WTC11 (cell line): Measurements from ENCODE around the gene JOSD2. TPM values are rescaled to one million over a fixed set of nuclear protein-coding genes. Genes with fewer than 3 reads are reported as not detected.

ENCODE experiments used
- ATAC-seq: fragments of 200-7000 bp; cut with Tn5 transposase; 2 replicates; pipeline ENCODE4 v1.10.0; 2021; ENCODE audit warnings: mild to moderate bottlenecking, moderate library complexity
- CTCF ChIA-PET: fragments of 300-600 bp; sonication (Branson Sonifier 250); formaldehyde crosslinking; loops from one replicate; lab custom pipeline; 2021; ENCODE audit warnings: antibody characterized with exemption; lab: Charles Lee
- POLR2A ChIA-PET: fragments of 350-600 bp; sonication (Branson Sonifier 250); formaldehyde crosslinking; loops from one replicate; lab custom pipeline; 2021; ENCODE audit warnings: antibody characterized with exemption; lab: Charles Lee
- DNase-seq: peaks from one replicate; pipeline ENCODE4 v3.0.0; 2021; ENCODE audit warnings: low spot score
- H3K27ac Mint-ChIP-seq: 2 replicates; pipeline ENCODE4 v1.8.0; 2021; ENCODE audit warnings: mixed read lengths
- H3K27me3 Mint-ChIP-seq: 2 replicates; pipeline ENCODE4 v1.8.0; 2021; ENCODE audit warnings: low read depth, mild to moderate bottlenecking, moderate library complexity, mixed read lengths
- H3K36me3 Mint-ChIP-seq: 2 replicates; pipeline ENCODE4 v1.8.0; 2021; ENCODE audit warnings: mixed read lengths
- H3K4me1 Mint-ChIP-seq: 2 replicates; pipeline ENCODE4 v1.8.0; 2022; ENCODE audit warnings: mixed read lengths
- H3K4me3 Mint-ChIP-seq: 2 replicates; pipeline ENCODE4 v1.8.0; 2021; ENCODE audit warnings: mild to moderate bottlenecking, moderate library complexity, mixed read lengths
- H3K9me3 Mint-ChIP-seq: 2 replicates; pipeline ENCODE4 v1.8.0; 2021; ENCODE audit warnings: mixed read lengths
- AFF4 ChIP-seq: sonication (generic); formaldehyde crosslinking; IDR thresholded peaks from 2 replicates; pipeline ENCODE4 v1.8.1; 2023; ENCODE audit warnings: mild to moderate bottlenecking, missing genetic modification reagents, borderline replicate concordance
- CREM ChIP-seq: sonication (generic); formaldehyde crosslinking; IDR thresholded peaks from 2 replicates; pipeline ENCODE4 v1.8.1; 2022; ENCODE audit warnings: mild to moderate bottlenecking, missing genetic modification reagents, moderate library complexity
- CTCF ChIP-seq: fragments of 200-600 bp; IDR thresholded peaks from 2 replicates; pipeline ENCODE4 v1.8.0; 2022; ENCODE audit warnings: antibody characterized with exemption
- E2F1 ChIP-seq: sonication (generic); formaldehyde crosslinking; IDR thresholded peaks from 2 replicates; pipeline ENCODE4 v1.8.0; 2022; ENCODE audit warnings: mild to moderate bottlenecking, missing genetic modification reagents
- FOXJ3 ChIP-seq: sonication (generic); formaldehyde crosslinking; IDR thresholded peaks from 2 replicates; pipeline ENCODE4 v1.9.0; 2021; ENCODE audit warnings: missing genetic modification reagents, mild to moderate bottlenecking, borderline replicate concordance
- HMGXB4 ChIP-seq: sonication (generic); formaldehyde crosslinking; IDR thresholded peaks from 2 replicates; pipeline ENCODE4 v1.8.1; 2023; ENCODE audit warnings: mild to moderate bottlenecking, moderate library complexity, missing genetic modification reagents
- MAX ChIP-seq: sonication (generic); formaldehyde crosslinking; IDR thresholded peaks from 2 replicates; pipeline ENCODE4 v1.8.0; 2022; ENCODE audit warnings: mild to moderate bottlenecking, missing genetic modification reagents
- SMAD4 ChIP-seq: sonication (generic); formaldehyde crosslinking; IDR thresholded peaks from 2 replicates; pipeline ENCODE4 v1.8.0; 2022; ENCODE audit warnings: mild to moderate bottlenecking, missing genetic modification reagents
- SP1 ChIP-seq: sonication (generic); formaldehyde crosslinking; conservative IDR thresholded peaks from 2 replicates; pipeline ENCODE4 v1.8.1; 2022; ENCODE audit warnings: missing genetic modification reagents
- TCF7 ChIP-seq: sonication (generic); formaldehyde crosslinking; IDR thresholded peaks from 2 replicates; pipeline ENCODE4 v1.8.0; 2022; ENCODE audit warnings: mild to moderate bottlenecking, low read depth, missing genetic modification reagents, moderate library complexity
- USF1 ChIP-seq: sonication (generic); formaldehyde crosslinking; IDR thresholded peaks from 2 replicates; pipeline ENCODE4 v1.8.0; 2022; ENCODE audit warnings: mild to moderate bottlenecking, missing genetic modification reagents
- USF2 ChIP-seq: sonication (generic); formaldehyde crosslinking; IDR thresholded peaks from 2 replicates; pipeline ENCODE4 v1.8.1; 2023; ENCODE audit warnings: mild to moderate bottlenecking, missing genetic modification reagents, moderate library complexity
- ZNF219 ChIP-seq: sonication (generic); formaldehyde crosslinking; IDR thresholded peaks from 2 replicates; pipeline ENCODE4 v1.8.0; 2023; ENCODE audit warnings: missing genetic modification reagents, mild to moderate bottlenecking, borderline replicate concordance
- total RNA-seq: library from RNA; stranded (reverse); gene quantifications from 3 replicates; pipeline ENCODE4 v1.2.3, GENCODE V29; 2021

The JOSD2 gene
- total RNA-seq, 1 experiment from 2014 or later: 4.0 TPM

- TF ChIP-seq ZNF219: no peak
Observed at GRCh38 chr19:50558039-50558438, 47.0 kb upstream of the JOSD2 start (continued).

- no peak overlapping the region for H3K27ac Mint-ChIP-seq
Observed at GRCh38 chr19:50557009-50557613, 46.1 kb upstream of the JOSD2 start.

GRCh38 chr19:50556282-50557008 lies 45.5 kb upstream of the JOSD2 start:
- Mint-ChIP-seq H3K27me3 (peaks cover 68% of the 10 kb centered on the region), H3K9me3 (no peaks in the 10 kb centered on the region), H3K27ac (peak overlapping the region; percentile 88; the same call in 1 of the 2 replicates), H3K36me3 (no peaks in the 10 kb centered on the region), H3K4me3 (peak overlapping the region; percentile 99), H3K4me1 (peaks cover 12% of the 10 kb centered on the region)
- DNase-seq: peak; percentile 98
- ChIA-PET CTCF (interaction anchor here (0.6 to 6.7 kb wide), 98 partner anchors 8 to 553 kb away, joined by 3 to 200 read pairs (median 6); partner anchors contain the start of genes ACP4, CLEC11A, JOSD2 and KCNC3), POLR2A (interaction anchor here (0.5 to 1.9 kb wide), 5 partner anchors 19 to 460 kb away, joined by 3 to 5 read pairs (median 3); partner anchors contain the start of gene JOSD2)
- ATAC-seq: peak; percentile 86
- TF ChIP-seq FOXJ3 (CRISPR knock-in tag) (no peak), AFF4 (CRISPR knock-in tag) (no peak), SMAD4 (peak; percentile 11; the same call in 1 of the 2 replicates), CREM (CRISPR knock-in tag) (no peak), USF1 (peak; percentile 32; the same call in 1 of the 2 replicates), SP1 (CRISPR knock-in tag) (peak; percentile 60; the same call in 1 of the 2 replicates), CTCF (peak; percentile 97), TCF7 (no peak), E2F1 (CRISPR knock-in tag) (no peak), HMGXB4 (peak; percentile 76), MAX (CRISPR knock-in tag) (peak; percentile 70)

More at GRCh38 chr19:50557009-50557613, 46.1 kb upstream of the JOSD2 start:
- DNase-seq (no peak), ATAC-seq (peak; percentile 13)
- Mint-ChIP-seq H3K4me3 (peak overlapping the region; percentile 99), H3K9me3 (no peaks in the 10 kb centered on the region), H3K27me3 (peaks cover 62% of the 10 kb centered on the region), H3K36me3 (no peaks in the 10 kb centered on the region), H3K4me1 (peaks cover 10% of the 10 kb centered on the region)
- ChIA-PET POLR2A (interaction anchor here (0.5 to 1.9 kb wide), 3 partner anchors 19 to 124 kb away, joined by 3 to 5 read pairs (median 3); no protein-coding TSS in a partner anchor), CTCF (interaction anchor here (0.7 to 6.7 kb wide), 73 partner anchors 8 to 490 kb away, joined by 3 to 200 read pairs (median 7); partner anchors contain the start of genes CLEC11A, JOSD2, KCNC3 and POLD1)
- peak; percentile 24; the same call in 1 of the 2 replicates for TF ChIP-seq MAX (CRISPR knock-in tag)
- no peak for TF ChIP-seq USF2 (CRISPR knock-in tag)
